Measurements from ENCODE around the gene CGA.
A peak's percentile ranks its signal among the peaks of the same experiment; 100 is the strongest.
"Not testable (repeated sequence)": the region's sequence is repeated elsewhere in the genome, so short reads cannot be mapped to it uniquely, and the experiment has no call there.

The CGA gene

DNA sequence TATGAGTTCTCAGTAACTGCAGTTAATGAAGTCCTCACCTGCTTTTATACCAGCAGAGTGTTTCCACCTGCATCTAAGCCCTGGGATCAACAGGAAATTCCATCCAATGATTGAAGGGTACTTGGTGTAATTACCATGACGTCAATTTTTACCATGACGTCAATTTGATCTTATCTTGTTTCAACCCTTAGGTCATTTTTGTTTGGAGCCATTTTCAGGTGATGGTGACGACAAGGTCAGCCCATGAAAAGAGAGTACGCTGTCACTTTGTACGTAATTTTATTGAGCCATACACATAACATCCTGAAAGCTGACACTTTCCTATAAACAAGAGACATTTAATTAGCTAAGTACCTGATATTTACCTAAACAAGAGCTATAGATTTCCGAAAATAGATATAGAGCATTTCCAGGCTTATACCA is at the start of gene CGA:
CGA (minus strand) TSS at position 20 of the 423 bp plus-strand sequence. CDS start 6,906 bp downstream, outside the sequence.
- TF ChIP-seq CTCF (IDR thresholded peaks at IDR 0.05; ENCODE audit: low read depth, low read length) = no peak
- H3K4me3 ChIP-seq (ENCODE audit: low read depth, low read length) = no peak within 1 kb of the TSS

GRCh38 chr6:87139927-87140326 is 45.0 kb upstream of the CGA start:
- not testable (repeated sequence) for H3K4me3 ChIP-seq (ENCODE audit: low read depth, low read length)

GRCh38 chr6:87139236-87139635 is 44.3 kb upstream of the CGA start:
- peak; percentile 44 for TF ChIP-seq CTCF (IDR thresholded peaks at IDR 0.05; ENCODE audit: low read depth, low read length)

GRCh38 chr6:87136963-87137362 is 42.1 kb upstream of the CGA start:
- no peak overlapping the region for H3K4me3 ChIP-seq (ENCODE audit: low read depth, low read length)
- TF ChIP-seq CTCF (IDR thresholded peaks at IDR 0.05; ENCODE audit: low read depth, low read length) = no peak

More at GRCh38 chr6:87139236-87139635, 44.3 kb upstream of the CGA start:
- no peak overlapping the region for H3K4me3 ChIP-seq (ENCODE audit: low read depth, low read length)

- no peak for TF ChIP-seq CTCF (IDR thresholded peaks at IDR 0.05; ENCODE audit: low read depth, low read length)
- H3K4me3 ChIP-seq (ENCODE audit: low read depth, low read length) = no peak overlapping the region
Observed at GRCh38 chr6:87127737-87128136, 32.8 kb upstream of the CGA start.

- no peak for TF ChIP-seq CTCF (IDR thresholded peaks at IDR 0.05; ENCODE audit: low read depth, low read length)
- H3K4me3 ChIP-seq (ENCODE audit: low read depth, low read length) = no peak overlapping the region
Observed at GRCh38 chr6:87126501-87126900, 31.6 kb upstream of the CGA start.

- TF ChIP-seq CTCF (IDR thresholded peaks at IDR 0.05; ENCODE audit: low read depth, low read length) = no peak
- no peak overlapping the region for H3K4me3 ChIP-seq (ENCODE audit: low read depth, low read length)
Observed at GRCh38 chr6:87124074-87124473, 29.2 kb upstream of the CGA start.

DNA sequence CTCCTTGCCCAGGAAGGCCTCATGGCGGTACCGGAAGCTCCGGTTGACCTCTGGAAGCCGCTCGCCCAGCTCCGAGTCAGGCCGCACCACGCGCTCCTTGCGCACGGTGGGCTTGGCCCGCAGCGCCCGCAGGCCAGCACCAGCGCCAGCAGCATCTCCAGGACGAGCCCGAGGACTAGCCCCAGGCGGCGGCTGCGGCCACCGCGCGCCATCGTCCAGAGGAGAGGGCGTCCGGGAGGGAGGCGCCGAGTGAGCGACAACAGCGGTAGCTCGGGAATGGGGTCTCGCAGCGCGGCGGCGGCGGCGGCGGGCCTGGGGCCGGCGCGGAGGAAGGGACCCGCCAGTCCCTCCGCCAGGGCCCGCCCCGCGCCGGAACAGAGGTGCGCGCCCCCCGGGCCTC is 27.6 kb upstream of the CGA start:
- no peak overlapping the region for H3K4me3 ChIP-seq (ENCODE audit: low read depth, low read length)
- TF ChIP-seq CTCF (IDR thresholded peaks at IDR 0.05; ENCODE audit: low read depth, low read length) = no peak

All from WI38 (cell line).